ENCODE measurements around the gene CDH4.

Gene CDH4

DNA sequence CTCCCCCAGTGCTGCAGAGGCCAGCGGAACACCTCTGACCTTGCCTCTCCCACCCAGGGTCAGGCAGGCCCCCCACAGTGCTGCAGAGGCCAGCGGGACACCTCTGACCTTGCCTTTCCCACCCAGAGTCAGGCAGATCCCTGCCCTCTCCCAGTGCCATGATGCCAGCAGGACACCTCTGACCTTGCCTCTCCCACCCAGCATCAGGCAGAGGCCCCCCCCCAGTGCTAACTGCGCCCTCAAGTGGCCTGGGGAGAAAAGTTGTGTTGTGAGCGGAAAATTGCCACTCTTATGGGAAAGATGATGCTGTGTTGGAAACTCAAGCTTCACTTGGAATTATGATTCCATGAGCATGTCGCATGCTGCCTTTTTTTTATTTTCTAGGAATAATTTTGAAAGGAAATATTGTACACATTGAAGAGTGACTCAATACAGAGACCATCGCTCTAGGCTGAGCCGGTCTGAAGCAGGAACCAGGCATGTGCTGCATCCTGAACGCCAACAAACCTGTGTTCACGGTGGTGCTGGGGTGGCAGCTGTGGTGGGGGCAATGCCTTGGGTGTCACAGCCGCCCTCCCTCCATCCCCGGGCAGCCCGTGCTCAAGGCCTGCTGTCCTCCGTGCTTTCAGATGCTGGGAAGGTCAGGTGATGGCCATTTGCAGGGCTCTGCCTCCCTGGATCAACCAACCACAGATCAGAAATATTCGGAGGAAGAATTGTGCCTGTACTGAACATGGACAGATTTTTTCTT is 98.6 kb downstream of the CDH4 start:
- H3K4me3 ChIP-seq (ENCODE audit: low read depth, low read length) = no peak overlapping the region
- no peak for DNase-seq (ENCODE audit: low read depth)

DNA sequence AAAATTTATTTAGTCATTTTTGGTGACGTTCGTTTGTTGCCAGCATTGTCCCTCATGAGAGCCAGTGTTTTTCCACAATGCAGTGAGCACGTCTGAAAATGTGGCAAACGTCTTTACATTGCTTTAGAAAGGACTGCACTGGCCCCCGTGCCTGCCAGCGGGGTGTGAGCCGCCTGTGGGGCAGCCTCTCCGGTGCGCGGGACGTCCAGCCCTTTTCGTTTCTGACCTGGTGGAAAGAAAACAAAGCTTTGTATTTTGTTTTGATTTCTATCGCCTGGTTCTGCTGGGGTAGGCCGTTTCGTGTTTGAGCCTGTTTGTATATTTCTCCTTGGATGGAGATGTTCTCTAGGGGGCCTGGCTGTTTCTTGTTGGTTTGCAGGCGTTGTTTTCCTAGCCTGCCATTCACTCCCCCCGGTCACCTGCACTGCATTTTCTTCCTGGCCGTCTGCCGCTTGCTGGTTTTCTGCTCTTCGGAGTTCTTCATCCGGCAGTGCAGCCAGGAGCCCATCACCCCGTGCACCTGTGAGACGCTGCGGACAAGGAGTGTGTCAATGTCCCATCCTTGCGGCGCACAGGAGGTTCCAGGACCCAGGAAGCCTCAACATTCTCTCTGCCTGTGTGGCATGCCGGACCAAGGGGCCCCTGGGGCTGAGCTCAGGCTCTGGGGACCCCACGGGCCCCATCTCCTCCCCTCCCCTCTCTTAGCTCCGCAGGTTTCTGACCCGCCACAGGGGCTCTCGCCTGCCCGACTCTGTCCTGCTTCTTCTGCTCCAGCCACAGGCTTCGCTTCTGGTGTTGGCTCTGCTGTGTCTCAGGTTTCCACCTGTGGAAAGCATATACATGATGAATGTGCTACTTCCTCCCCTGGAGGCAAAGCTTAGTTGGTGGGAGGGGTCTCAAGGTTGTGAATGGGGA is 100.5 kb downstream of the CDH4 start:
- H3K4me3 ChIP-seq (ENCODE audit: low read depth, low read length) = no peak overlapping the region
- DNase-seq (ENCODE audit: low read depth) = no peak
- TF ChIP-seq, protein P1, sequence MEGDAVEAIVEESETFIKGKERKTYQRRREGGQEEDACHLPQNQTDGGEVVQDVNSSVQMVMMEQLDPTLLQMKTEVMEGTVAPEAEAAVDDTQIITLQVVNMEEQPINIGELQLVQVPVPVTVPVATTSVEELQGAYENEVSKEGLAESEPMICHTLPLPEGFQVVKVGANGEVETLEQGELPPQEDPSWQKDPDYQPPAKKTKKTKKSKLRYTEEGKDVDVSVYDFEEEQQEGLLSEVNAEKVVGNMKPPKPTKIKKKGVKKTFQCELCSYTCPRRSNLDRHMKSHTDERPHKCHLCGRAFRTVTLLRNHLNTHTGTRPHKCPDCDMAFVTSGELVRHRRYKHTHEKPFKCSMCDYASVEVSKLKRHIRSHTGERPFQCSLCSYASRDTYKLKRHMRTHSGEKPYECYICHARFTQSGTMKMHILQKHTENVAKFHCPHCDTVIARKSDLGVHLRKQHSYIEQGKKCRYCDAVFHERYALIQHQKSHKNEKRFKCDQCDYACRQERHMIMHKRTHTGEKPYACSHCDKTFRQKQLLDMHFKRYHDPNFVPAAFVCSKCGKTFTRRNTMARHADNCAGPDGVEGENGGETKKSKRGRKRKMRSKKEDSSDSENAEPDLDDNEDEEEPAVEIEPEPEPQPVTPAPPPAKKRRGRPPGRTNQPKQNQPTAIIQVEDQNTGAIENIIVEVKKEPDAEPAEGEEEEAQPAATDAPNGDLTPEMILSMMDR (IDR thresholded peaks at IDR 0.05; ENCODE audit: control insufficient read depth, extremely low read depth, insufficient read depth) = no peak

More for the DNA sequence above, 98.6 kb downstream of the CDH4 start:
- TF ChIP-seq, protein P1 (IDR thresholded peaks at IDR 0.05; ENCODE audit: control insufficient read depth, extremely low read depth, insufficient read depth) = no peak

DNA sequence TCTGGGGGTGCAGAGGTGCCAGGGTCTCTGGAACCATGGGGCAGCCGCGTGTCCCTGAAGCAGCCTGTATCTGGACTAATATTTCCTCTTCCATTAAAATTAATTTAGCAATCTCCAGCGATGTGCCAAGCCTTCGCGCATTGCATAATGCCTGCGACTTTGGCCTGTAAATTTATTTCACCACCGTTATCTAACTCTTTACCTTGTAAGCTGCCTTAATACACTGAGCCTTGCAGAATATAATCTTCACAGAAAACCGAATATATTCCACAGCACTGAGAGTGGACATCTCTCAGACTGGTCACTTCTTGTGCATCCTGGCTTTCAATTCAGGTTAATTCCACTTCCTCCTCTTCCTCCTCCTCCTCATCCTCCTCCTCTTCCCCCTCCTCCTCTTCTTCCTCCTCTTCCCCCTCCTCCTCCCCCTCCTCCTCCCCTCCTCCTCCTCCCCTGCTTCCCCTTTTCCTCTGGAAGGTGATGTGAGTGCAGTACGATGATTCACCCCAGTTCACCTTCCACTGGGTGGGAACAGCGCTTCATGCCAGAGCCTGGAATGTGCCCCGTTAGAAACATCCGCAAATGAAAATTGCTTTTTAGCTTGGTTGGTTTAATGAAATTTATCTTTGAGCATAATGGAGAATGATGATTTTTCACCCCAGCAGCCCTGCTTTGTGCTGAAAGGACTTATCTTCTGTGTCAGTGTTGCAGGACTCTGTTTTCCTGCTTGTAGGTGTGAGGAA is 101.4 kb downstream of the CDH4 start:
- H3K4me3 ChIP-seq (ENCODE audit: low read depth, low read length) = no peak overlapping the region
- no peak for DNase-seq (ENCODE audit: low read depth)
- TF ChIP-seq, protein P1 (IDR thresholded peaks at IDR 0.05; ENCODE audit: control insufficient read depth, extremely low read depth, insufficient read depth) = no peak

DNA sequence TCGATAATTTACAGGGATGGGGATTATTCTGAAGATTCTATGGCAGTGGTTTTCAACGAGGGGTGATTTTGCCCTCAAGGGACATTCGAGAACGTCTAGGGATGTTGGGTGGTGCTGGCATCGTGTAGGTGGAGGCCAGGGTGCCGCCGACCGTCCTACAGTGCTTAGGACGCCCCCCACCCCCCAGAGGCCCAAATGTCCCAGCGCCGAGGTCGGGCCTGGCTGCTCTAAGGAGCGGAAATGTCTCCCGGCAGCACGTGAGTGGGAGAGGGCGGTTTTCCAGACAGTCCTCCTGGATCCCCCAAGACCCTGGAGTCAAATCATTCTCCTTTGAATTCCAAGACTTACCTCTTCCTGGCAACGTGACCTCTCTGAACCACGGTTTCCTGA is 101.9 kb downstream of the CDH4 start:
- H3K4me3 ChIP-seq (ENCODE audit: low read depth, low read length) = no peak overlapping the region
- DNase-seq (ENCODE audit: low read depth) = no peak
- TF ChIP-seq, protein P1 (IDR thresholded peaks at IDR 0.05; ENCODE audit: control insufficient read depth, extremely low read depth, insufficient read depth) = no peak

DNA sequence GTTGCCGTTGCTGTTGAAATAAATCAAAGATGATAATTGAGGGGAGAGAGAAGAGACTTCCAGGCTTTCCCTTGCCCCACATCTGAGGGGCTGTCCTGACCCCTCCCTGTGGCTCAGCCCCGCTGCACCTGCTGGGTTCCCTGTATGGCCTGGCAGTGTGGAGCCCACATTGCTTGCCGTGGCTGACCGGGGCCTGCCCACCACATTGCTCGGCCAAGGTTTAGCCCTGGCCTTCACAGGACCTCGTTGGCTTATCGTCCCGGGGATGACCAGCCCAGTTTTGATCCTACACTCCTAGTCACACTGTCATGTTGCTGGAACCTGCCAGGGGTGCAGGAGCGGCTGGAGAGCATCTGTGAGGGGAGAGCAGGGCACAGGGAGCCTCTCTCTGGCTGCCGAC is 102.4 kb downstream of the CDH4 start:
- TF ChIP-seq, protein P1 (IDR thresholded peaks at IDR 0.05; ENCODE audit: control insufficient read depth, extremely low read depth, insufficient read depth) = no peak
- DNase-seq (ENCODE audit: low read depth) = no peak
- H3K4me3 ChIP-seq (ENCODE audit: low read depth, low read length) = no peak overlapping the region

DNA sequence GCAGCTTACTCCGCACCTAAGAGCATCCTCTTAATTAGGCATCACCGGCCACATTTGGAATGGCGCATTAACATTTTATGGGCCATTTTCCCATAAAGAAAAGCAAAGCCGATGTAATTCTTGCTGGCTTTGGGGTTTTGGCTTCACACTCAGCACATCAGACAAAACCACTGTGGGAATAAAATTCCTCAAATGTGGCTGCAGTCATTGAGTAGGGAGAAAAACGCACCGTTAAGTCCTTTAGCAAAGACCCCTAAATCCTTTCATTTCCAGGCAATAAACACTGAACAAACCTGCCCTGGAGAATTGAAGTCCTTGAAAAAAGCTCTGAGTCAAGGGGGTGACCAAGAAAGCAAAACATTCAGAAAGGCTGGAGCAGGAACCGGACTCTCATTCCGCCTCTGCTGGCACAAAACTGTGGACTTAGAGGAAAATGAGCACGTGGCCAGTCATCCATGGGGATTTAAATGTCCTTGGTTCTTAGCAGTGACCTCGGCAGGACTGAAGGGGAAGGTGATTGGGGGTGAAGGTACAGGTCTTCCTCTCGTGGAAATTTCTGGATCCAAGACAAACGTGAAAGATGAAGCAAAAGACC is 102.9 kb downstream of the CDH4 start:
- TF ChIP-seq, protein P1 (IDR thresholded peaks at IDR 0.05; ENCODE audit: control insufficient read depth, extremely low read depth, insufficient read depth) = no peak
- no peak overlapping the region for H3K4me3 ChIP-seq (ENCODE audit: low read depth, low read length)
- DNase-seq (ENCODE audit: low read depth) = no peak

Data from LNCaP clone FGC (cell line).